Omental fat pad (tissue), 4 donors: ENCODE data around the gene ONECUT3. TPM values are rescaled to one million over a fixed set of nuclear protein-coding genes. Genes with fewer than 3 reads are reported as not detected.

Experiments
- ATAC-seq: fragments of 150-250 bp; one replicate; pipeline ENCODE4 v1.9.1; 2016; ENCODE audit warnings: mild to moderate bottlenecking, moderate library complexity; ENCODE audit not compliant: low FRiP score
- DNase-seq: peaks from one replicate; pipeline ENCODE4 v3.0.0-alpha.2; 2019; ENCODE audit warnings: low spot score
- CTCF ChIP-seq, 3 donors: fragments of 450-650 bp; IDR thresholded peaks; one replicate each; pipeline ENCODE4 v1.5.1; 2016 to 2017; ENCODE audit warnings: antibody characterized with exemption in 3 of 3, mild to moderate bottlenecking in 3 of 3, moderate library complexity in 2 of 3
- total RNA-seq, 4 donors: library from RNA; depleted of rRNA; stranded (reverse); fragments of >200 nt; gene quantifications; one replicate each; pipeline ENCODE4 v1.1.0, GENCODE V29; 2016

ONECUT3 gene
- total RNA-seq, 4 donors from 2014 or later: not detected

DNA sequence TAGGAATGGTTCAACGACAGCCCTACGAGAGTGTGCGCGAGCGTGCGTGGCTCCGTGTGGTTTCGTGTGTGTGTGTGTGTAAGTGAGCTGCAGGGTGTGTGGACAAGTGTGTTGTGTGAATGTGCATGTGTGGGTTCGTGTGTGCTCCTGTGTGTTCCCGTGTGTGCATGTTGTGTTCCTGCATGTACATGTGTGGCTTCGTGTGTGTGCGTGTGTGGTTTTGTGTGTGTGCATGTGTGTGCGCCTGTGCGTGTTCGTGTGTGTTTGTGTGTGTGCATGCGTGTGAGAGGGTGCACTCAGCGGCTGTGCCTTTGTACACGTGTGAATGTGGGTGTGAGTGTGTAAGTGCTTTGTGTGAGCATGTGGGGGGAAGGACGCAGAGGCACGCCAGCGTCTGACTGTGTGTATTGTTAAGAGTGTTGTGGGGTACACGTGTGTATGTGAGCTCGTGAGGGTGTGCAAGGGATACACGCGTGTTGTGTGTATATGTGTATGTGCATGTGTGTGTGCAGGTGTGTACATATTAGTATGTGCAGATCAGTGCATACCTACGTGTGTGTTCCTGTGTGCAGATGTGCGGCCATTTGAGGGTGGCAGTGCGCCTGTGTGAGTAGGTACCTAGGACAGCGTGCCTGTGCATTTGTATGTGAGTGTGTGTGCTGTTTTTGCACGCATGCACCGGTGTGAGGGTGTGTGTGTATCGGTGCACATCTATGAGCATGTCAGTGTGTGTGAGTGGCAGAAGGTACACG lies 24.3 kb upstream of the ONECUT3 start:
- ATAC-seq (no peak), DNase-seq (no peak)
- no peak for TF ChIP-seq CTCF (IDR thresholded peaks at IDR 0.05)

DNA sequence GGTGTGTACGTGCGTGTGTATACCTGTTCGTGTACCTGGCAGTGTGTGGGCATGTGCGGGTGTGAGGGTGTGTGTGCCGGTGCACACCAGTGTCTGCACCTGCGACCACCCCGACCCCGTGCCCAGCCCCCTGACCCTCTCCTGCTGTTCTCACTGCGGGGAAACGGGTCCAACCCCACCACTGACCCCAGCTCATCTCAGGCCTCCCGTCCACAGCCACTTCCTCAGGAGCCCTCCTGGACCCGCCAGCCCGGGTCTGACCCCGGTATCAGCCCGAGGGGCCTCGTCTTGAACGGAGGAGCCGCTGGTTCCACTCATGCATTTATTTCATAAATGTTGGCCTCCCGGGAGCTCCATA lies 23.8 kb upstream of the ONECUT3 start:
- no peak for DNase-seq
- ATAC-seq: no peak
- no peak for TF ChIP-seq CTCF (IDR thresholded peaks at IDR 0.05)

GRCh38 chr19:1730157-1730556 lies 23.1 kb upstream of the ONECUT3 start:
- no peak for DNase-seq
- no peak for TF ChIP-seq CTCF (IDR thresholded peaks at IDR 0.05)
- no peak for ATAC-seq

- ATAC-seq (no peak), DNase-seq (no peak)
- TF ChIP-seq CTCF (IDR thresholded peaks at IDR 0.05): no peak
These were observed 18.9 kb upstream of the ONECUT3 start for GRCh38 chr19:1734321-1734966.

DNA sequence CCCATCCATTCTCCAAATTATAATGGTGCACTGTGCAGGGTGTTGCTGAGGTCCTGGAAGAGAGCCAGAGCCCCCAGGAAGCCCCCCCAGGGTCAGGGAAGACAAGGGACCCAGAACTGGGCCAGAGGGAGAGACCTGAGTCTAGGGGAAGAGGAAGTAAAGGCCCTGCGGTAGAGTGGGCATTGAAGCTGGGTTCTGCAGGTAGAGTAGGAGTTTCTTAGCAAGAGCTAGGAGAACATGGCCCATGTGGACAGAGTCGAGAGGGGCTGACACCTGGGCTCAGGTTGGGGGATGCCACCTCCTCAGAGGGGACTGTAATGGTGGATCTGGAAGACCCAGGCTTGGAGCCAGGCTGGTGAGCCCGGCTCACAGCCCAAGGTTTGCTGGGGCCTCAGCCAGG lies 17.0 kb upstream of the ONECUT3 start:
- no peak for DNase-seq
- no peak for TF ChIP-seq CTCF (IDR thresholded peaks at IDR 0.05)
- ATAC-seq: no peak

DNA sequence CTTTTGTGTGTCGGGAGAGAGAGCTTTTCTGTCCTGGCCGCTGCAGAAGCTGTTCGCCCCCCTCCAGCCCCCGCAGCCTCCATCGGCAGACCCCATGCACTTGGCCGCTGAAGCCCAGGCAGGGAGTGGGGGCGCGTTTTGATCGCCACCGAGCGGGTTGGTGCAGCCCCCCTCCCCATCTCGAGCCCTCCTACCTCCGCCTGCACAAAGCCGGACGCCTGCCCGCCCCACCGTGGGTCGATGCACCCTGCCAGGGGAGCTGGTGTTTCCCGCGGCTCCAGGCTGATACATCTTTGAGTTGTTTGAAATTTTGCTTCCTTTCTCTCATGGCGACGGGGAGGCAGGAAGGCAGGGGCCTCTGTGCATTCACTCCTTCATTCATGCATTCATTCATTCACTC lies 16.4 kb upstream of the ONECUT3 start:
- TF ChIP-seq CTCF (IDR thresholded peaks at IDR 0.05): no peak
- DNase-seq (no peak), ATAC-seq (no peak)
